Measurements from ENCODE around the gene RAMP1. TPM values are rescaled to one million over a fixed set of nuclear protein-coding genes. Genes with fewer than 3 reads are reported as not detected.
"Not testable (repeated sequence)": the region's sequence is repeated elsewhere in the genome, so short reads cannot be mapped to it uniquely, and the experiment has no call there.

RAMP1 gene
- total RNA-seq, 2 experiments from 2014 or later = 5.8 to 5.9 TPM

DNA sequence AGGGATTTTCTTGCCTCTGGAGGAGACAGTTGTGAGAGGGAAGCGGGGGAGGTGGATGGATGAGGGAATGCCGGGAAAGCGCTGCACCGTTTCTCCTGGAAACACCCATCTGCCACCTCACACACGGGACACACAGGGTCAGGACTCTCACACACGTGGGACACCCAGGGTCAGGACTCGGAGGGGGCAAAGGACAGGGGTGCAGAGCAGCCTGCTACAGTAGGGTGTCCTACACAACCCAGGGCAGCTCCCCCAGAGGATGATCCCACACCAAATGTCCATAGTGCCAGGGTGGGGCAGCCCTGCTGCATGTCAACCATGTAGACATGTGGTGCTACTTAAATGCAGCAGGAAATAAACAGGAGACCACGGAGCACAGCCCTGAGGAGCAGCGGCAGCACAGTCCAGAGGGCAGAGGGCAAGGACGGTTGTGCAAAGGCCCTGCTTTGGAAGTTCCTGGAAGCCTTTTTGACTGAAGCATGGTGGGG, 5.1 kb downstream of the RAMP1 start:
- H3K4me1 Mint-ChIP-seq (ENCODE audit: low read depth) = peaks cover 21% of the 10 kb centered on the region
- no peak overlapping the region for H3K4me3 Mint-ChIP-seq
- H3K36me3 Mint-ChIP-seq (ENCODE audit: low read depth) = no peaks in the 10 kb centered on the region
- no peaks in the 10 kb centered on the region for H3K9me3 Mint-ChIP-seq (ENCODE audit: insufficient read depth)
- no peak overlapping the region for H3K27ac Mint-ChIP-seq
- ChIA-PET POLR2A (no interaction called here), CTCF (no interaction called here)
- peaks cover 41% of the 10 kb centered on the region for H3K27me3 Mint-ChIP-seq (ENCODE audit: low read depth)
- DNase-seq (no peak), ATAC-seq (no peak)

DNA sequence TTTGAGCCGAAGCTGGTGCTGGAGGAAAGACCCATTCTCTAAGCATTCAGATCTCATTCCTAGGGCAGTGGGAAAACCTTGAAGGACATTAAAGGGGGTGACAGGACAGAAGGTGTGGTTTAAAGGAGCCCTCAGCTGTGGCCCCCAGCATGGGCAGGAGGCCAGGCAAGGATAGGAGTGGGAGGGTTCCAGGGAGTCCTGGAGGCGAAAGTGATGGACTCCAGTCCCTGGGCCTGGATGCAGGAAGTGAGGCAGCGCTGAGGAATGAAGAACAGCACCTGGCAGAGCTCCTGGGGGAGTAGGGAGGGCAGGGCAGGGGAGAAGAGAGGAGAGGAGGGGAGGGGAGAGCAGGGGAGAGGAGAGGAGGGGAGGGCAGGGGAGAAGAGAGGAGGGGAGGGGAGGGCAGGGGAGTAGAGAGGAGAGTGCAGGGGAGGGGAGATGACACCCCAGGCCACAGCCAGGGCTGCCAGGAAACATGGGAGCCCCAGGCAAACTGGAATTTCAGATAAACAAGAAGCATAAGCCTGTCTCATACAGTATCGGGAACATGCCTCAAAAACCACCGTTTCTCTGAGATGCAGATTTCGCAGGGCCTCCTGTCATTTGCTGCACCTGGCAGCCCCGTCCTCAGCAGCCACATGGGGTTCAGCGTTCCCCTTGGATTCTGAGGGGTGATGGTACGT, 5.7 kb downstream of the RAMP1 start:
- no peaks in the 10 kb centered on the region for H3K36me3 Mint-ChIP-seq (ENCODE audit: low read depth)
- peaks cover 17% of the 10 kb centered on the region for H3K4me1 Mint-ChIP-seq (ENCODE audit: low read depth)
- no peak overlapping the region for H3K4me3 Mint-ChIP-seq
- DNase-seq (no peak), ATAC-seq (no peak)
- peaks cover 39% of the 10 kb centered on the region for H3K27me3 Mint-ChIP-seq (ENCODE audit: low read depth)
- no peaks in the 10 kb centered on the region for H3K9me3 Mint-ChIP-seq (ENCODE audit: insufficient read depth)
- CTCF ChIA-PET = no interaction called here
- no peak overlapping the region for H3K27ac Mint-ChIP-seq
- POLR2A ChIA-PET = no interaction called here

DNA sequence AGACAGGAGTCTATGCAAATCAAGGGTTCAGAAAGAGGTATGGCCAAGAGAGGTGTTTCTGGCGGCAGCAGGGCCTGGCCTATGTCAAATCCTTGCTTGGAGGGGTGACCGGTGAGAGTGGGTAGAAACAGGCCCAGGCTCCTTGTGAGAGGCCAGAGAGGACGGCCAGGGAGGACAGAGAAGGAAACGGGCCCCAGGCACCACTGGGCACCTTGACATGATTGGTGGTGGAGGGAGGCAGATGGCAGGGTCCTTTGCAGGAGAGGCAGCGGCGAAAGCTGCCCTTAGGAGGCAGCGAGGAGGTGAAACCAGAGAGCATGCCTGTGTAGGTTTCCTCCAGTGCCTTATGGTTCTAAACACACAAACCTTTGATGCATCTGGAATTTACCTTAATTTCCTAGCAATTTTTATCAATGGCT, 6.2 kb downstream of the RAMP1 start:
- no peak overlapping the region for H3K4me3 Mint-ChIP-seq
- H3K27me3 Mint-ChIP-seq (ENCODE audit: low read depth) = peaks cover 37% of the 10 kb centered on the region
- no peaks in the 10 kb centered on the region for H3K9me3 Mint-ChIP-seq (ENCODE audit: insufficient read depth)
- ATAC-seq (no peak), DNase-seq (no peak)
- ChIA-PET CTCF (interaction anchor here (1.3 to 1.6 kb wide), 2 partner anchors 26 to 398 kb away, joined by 3 to 4 read pairs; no protein-coding TSS in a partner anchor), POLR2A (no interaction called here)
- peaks cover 14% of the 10 kb centered on the region for H3K4me1 Mint-ChIP-seq (ENCODE audit: low read depth)
- no peaks in the 10 kb centered on the region for H3K36me3 Mint-ChIP-seq (ENCODE audit: low read depth)
- H3K27ac Mint-ChIP-seq = no peak overlapping the region

DNA sequence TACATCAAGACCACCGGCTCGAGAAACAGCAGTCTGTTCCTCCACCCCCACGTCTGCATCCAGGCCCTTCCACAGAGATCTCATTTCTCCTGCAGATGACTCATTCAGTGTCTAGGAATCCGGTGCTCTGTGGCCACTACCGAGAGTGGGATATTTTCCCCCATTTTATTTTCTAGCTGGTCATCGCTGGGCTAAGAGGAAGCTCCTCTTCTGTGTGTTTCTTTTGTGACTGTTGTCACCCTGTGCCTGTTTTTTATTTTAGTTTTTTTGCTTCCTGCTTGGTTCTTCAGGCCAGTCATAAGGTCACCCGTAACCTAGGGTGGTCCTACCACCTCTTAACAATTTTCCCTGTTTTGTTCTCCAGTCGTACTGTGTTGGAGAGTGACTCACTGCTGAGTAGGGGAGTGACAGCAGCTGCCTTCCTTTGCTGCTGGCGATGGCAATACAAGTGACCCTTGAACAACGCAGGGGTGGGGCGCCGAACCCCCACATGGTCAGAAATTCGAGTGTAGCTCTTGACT, 6.7 kb downstream of the RAMP1 start:
- ATAC-seq = no peak
- peaks cover 15% of the 10 kb centered on the region for H3K4me1 Mint-ChIP-seq (ENCODE audit: low read depth)
- H3K4me3 Mint-ChIP-seq = no peak overlapping the region
- ChIA-PET POLR2A (no interaction called here), CTCF (interaction anchor here (1.3 to 1.6 kb wide), 2 partner anchors 26 to 397 kb away, joined by 3 to 4 read pairs; no protein-coding TSS in a partner anchor)
- no peak for DNase-seq
- H3K9me3 Mint-ChIP-seq (ENCODE audit: insufficient read depth) = no peaks in the 10 kb centered on the region
- no peaks in the 10 kb centered on the region for H3K36me3 Mint-ChIP-seq (ENCODE audit: low read depth)
- H3K27me3 Mint-ChIP-seq (ENCODE audit: low read depth) = peaks cover 33% of the 10 kb centered on the region
- H3K27ac Mint-ChIP-seq = no peak overlapping the region

DNA sequence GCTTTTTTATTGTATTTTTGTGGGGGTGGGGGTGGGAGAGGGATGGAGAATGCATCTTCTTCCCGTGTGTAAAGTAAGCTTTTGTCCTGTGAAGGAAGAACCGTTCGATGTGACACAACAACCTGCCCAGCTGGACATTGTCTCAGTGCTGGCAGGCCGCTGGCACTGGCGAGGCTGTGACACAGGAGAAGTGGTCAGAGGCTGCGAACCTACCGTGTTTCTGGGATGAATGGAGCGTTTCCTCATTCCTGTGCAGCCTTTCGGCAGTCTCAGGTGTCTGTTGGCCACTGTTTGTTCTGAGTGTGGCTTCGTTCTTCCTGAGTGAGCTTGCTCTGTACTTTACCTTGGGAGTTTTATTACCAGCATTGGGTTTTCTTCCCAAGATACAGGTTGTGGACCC, 8.0 kb downstream of the RAMP1 start:
- CTCF ChIA-PET = interaction anchor here (1.6 kb wide), 1 partner anchor 396 kb away, joined by 4 read pairs; no protein-coding TSS in a partner anchor
- peaks cover 16% of the 10 kb centered on the region for H3K4me1 Mint-ChIP-seq (ENCODE audit: low read depth)
- H3K27ac Mint-ChIP-seq = no peak overlapping the region
- H3K27me3 Mint-ChIP-seq (ENCODE audit: low read depth) = peaks cover 30% of the 10 kb centered on the region
- H3K36me3 Mint-ChIP-seq (ENCODE audit: low read depth) = no peaks in the 10 kb centered on the region
- H3K9me3 Mint-ChIP-seq (ENCODE audit: insufficient read depth) = no peaks in the 10 kb centered on the region
- H3K4me3 Mint-ChIP-seq = no peak overlapping the region
- POLR2A ChIA-PET = no interaction called here
- no peak for DNase-seq
- ATAC-seq = no peak

DNA sequence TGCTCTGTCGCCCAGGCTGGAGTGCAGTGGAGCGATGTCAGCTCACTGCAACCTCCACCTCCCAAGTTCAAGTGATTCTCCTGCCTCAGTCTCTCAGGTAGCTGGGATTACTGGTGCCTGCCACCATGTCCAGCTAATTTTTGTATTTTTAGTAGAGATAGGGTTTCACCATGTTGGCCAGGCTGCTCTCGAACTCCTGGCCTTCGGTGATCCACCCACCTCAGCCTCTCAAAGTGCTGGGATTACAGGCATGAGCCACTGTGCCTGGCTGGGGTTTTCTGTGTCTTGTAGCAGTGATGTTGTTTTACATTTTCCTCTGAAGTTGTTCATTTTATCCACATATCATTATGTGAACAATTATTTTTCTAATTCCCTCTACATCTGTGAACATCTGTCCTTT, 8.7 kb downstream of the RAMP1 start:
- H3K27ac Mint-ChIP-seq; H3K4me3 Mint-ChIP-seq; H3K36me3 Mint-ChIP-seq (ENCODE audit: low read depth); H3K9me3 Mint-ChIP-seq (ENCODE audit: insufficient read depth); POLR2A ChIA-PET; CTCF ChIA-PET; ATAC-seq; DNase-seq: not testable (repeated sequence)
- H3K4me1 Mint-ChIP-seq (ENCODE audit: low read depth) = peaks cover 16% of the 10 kb centered on the region
- H3K27me3 Mint-ChIP-seq (ENCODE audit: low read depth) = peaks cover 30% of the 10 kb centered on the region

DNA sequence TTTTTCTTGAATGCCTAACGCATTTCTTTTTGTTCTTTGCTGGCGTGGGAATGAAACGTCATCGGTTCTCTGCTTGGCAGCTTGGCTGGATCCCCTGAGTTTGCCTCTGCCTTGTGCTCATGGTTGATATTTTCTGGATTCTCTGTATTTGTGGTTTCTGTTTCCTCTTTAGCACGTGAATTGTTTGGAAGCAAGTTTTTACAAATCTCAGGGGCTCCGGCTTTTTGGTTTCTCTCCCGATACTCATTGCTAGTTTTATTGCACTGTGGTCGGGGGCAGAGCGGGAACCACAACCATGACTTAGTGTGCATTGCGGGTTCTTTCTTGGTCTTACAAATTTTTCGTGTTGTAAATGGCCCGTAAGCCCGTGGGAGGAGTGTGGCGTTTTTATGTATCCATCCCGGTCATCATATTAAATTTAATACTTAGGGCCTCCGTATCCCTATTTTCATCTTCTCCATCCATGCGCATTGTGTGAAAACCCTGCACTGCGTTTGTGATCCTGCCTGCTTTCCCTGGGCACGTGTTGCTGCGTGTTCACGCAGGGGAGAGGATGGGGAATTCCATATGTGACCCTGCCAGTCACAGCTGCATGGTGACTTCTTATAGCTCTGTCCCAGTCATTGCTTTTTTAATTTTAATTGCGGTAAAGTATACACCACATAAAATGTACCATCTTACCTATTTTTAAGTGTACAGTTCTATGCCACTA, 9.4 kb downstream of the RAMP1 start:
- Mint-ChIP-seq H3K9me3 (ENCODE audit: insufficient read depth) (no peaks in the 10 kb centered on the region), H3K36me3 (ENCODE audit: low read depth) (no peaks in the 10 kb centered on the region), H3K27me3 (ENCODE audit: low read depth) (peaks cover 30% of the 10 kb centered on the region), H3K4me3 (no peak overlapping the region), H3K27ac (no peak overlapping the region), H3K4me1 (ENCODE audit: low read depth) (peaks cover 24% of the 10 kb centered on the region)
- no peak for ATAC-seq
- ChIA-PET CTCF (no interaction called here), POLR2A (no interaction called here)
- no peak for DNase-seq

DNA sequence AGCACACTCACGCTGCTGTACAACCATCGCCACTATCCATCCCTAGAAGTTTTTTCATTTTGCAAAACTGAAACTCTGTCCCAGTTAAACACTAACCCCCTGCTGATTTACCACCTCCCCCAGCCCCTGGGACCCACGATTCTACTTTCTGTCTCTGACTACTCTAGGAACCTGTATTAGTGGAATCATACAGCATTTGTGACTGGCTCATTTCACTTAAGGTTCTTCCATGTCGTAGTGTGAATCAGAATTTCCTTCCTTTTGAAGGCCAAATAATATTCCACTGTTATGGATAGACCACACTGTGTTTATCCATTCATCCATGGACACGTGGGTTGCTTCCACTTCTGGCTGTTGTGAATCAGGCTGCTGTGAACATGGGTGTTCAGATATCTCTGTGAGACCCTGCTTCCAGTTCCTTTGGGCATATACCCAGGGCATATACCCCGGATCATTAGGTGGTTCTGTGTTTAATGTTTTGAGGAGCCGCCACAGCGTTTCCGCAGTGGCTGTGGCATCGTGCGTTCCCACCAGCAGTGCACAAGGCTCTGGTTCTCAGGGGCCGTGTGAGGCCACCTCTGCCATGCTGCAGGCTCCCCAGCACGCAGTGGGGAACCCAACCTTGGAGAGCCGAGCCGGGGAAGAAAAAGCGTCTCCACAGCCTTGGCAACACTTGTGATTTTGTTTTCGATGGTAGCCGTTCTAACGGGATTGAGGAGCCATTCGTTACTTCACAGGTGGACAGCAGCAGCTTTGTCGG, 10.1 kb downstream of the RAMP1 start:
- Mint-ChIP-seq H3K9me3 (ENCODE audit: insufficient read depth) (no peaks in the 10 kb centered on the region), H3K4me1 (ENCODE audit: low read depth) (peaks cover 26% of the 10 kb centered on the region), H3K36me3 (ENCODE audit: low read depth) (no peaks in the 10 kb centered on the region), H3K27ac (no peak overlapping the region), H3K4me3 (no peak overlapping the region), H3K27me3 (ENCODE audit: low read depth) (peaks cover 30% of the 10 kb centered on the region)
- ChIA-PET POLR2A (no interaction called here), CTCF (no interaction called here)
- DNase-seq (no peak), ATAC-seq (no peak)

DNA sequence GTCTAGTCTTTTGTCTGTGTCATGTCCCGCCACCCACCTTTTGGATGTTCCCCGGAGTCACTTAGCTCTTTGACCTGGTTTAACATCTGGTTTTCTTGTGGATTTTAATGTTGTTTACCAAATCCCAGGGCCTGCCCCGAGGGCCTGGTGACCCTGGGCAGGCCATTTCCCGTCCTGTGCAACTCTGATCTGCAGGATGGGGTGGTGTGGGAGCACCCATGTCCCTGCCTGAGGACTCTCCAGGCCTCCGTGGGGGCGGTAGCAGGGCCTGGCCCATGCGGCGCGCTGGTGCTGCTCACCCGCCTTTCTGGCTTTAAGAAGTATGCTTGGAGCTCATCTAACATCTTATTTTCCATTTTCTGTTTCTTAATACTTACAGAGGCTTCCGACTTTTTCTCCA, 10.7 kb downstream of the RAMP1 start:
- no peaks in the 10 kb centered on the region for H3K36me3 Mint-ChIP-seq (ENCODE audit: low read depth)
- peaks cover 26% of the 10 kb centered on the region for H3K4me1 Mint-ChIP-seq (ENCODE audit: low read depth)
- H3K27me3 Mint-ChIP-seq (ENCODE audit: low read depth) = peaks cover 30% of the 10 kb centered on the region
- DNase-seq (no peak), ATAC-seq (no peak)
- ChIA-PET POLR2A (no interaction called here), CTCF (no interaction called here)
- no peak overlapping the region for H3K27ac Mint-ChIP-seq
- no peak overlapping the region for H3K4me3 Mint-ChIP-seq
- no peaks in the 10 kb centered on the region for H3K9me3 Mint-ChIP-seq (ENCODE audit: insufficient read depth)

DNA sequence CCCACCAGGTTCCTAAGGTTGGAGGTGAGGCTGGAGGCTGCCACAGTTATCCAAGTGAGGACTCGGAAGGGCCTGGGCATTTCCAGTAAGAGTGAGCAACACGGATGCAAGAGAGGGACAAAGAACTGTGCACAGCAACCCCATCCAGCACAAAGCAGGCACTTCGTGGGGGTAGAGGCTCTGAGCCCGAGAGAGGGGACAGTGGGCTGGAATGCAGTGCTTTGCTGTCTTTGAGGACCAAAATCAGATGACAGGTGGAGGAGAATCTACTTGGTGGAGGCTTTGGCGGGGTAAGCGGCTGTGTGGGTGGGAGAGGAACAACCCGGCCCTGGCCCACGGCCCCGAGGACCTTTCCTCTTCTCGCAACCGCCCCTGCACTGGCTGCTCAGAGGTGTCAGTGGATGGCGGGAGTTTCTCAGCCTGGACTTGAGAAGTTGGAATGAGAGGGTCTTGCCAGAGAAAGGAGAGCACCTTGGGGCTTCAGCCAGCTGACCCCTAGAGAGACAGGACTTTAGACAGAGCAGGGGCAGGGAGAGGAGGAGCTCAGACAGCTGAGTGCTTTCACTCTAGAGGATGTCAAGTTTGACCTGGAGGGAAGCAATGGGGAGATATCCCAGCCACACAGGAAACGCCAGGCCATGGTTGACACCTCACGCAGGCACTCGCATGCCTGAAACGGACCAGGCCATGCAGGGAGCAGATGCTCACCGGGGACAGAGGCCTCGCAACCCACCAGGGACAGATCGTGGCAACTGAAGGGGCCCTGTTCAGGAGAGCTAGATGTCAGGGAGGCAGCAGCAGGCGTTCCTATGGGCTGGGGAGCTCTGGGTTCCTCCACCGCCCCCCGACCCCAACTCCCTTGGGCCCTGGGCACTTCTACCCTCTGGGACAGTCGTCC, 11.6 kb downstream of the RAMP1 start:
- no peaks in the 10 kb centered on the region for H3K36me3 Mint-ChIP-seq (ENCODE audit: low read depth)
- H3K9me3 Mint-ChIP-seq (ENCODE audit: insufficient read depth) = no peaks in the 10 kb centered on the region
- H3K4me1 Mint-ChIP-seq (ENCODE audit: low read depth) = peaks cover 26% of the 10 kb centered on the region
- POLR2A ChIA-PET = no interaction called here
- DNase-seq (no peak), ATAC-seq (no peak)
- peak overlapping the region; percentile 3 for H3K27ac Mint-ChIP-seq
- no peak overlapping the region for H3K4me3 Mint-ChIP-seq
- CTCF ChIA-PET = no interaction called here
- H3K27me3 Mint-ChIP-seq (ENCODE audit: low read depth) = peaks cover 30% of the 10 kb centered on the region

DNA sequence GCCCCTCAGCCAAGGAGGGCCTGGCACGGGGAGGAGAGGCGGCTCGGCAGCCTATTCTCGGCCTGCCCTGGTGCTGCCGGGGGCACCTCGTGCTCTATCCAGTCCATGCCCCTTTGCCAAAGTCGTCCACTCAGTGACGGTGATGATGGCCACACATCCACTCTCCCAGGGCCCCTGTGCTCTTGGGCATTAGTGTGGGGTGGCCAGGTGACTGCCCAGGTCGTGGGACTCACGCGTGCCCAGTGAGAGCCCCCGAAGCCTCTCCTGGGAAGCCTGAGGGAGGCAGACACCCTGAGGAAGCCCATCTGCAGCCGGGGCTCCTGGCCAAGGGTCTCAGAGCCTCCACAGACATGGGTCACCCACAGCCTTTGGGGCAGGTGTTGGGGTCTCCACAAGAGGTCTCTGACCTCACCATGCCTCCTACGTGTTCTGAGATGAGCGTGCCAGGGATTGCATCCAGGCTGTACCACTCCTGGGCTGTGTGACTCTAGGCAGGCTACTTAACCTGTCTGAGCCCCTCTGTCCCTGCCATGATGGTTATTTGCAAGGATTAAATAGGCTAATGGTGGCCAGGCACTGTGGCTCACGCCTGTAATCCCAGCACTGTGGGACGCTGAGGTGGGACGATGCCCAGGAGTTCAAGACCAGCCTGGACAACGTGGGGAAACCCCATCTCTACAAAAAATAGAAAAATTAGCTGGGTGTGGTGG, 12.9 kb downstream of the RAMP1 start:
- Mint-ChIP-seq H3K36me3 (ENCODE audit: low read depth) (no peaks in the 10 kb centered on the region), H3K9me3 (ENCODE audit: insufficient read depth) (no peaks in the 10 kb centered on the region), H3K27ac (no peak overlapping the region), H3K4me1 (ENCODE audit: low read depth) (peaks cover 26% of the 10 kb centered on the region), H3K4me3 (no peak overlapping the region), H3K27me3 (ENCODE audit: low read depth) (peaks cover 27% of the 10 kb centered on the region)
- POLR2A ChIA-PET = no interaction called here
- ATAC-seq (no peak), DNase-seq (no peak)
- CTCF ChIA-PET = interaction anchor here (1.0 kb wide), 1 partner anchor 15 kb away, joined by 3 read pairs; no protein-coding TSS in a partner anchor
